ENCODE results near the gene WDR11.

Gene WDR11

GRCh38 chr10:120850911-120851865, at the start of gene WDR11:
Gene WDR11, plus strand, starts transcription at chr10:120851362. Its CDS starts 59 bp downstream, at chr10:120851421.
- TF ChIP-seq ZNF274 (IDR thresholded peaks at IDR 0.05; ENCODE audit: low read depth, low read length): no peak
- H3K4me3 ChIP-seq (ENCODE audit: low read length): peak within 1 kb of the TSS; percentile 95

GRCh38 chr10:120802935-120803334, 48.2 kb upstream of the WDR11 start:
- no peak for TF ChIP-seq ZNF274 (IDR thresholded peaks at IDR 0.05; ENCODE audit: low read depth, low read length)
- no peak overlapping the region for H3K4me3 ChIP-seq (ENCODE audit: low read length)

- no peak overlapping the region for H3K4me3 ChIP-seq (ENCODE audit: low read length)
- TF ChIP-seq ZNF274 (IDR thresholded peaks at IDR 0.05; ENCODE audit: low read depth, low read length): no peak
Observed at GRCh38 chr10:120803972-120804371, 47.2 kb upstream of the WDR11 start.

GRCh38 chr10:120805014-120805812, 45.9 kb upstream of the WDR11 start:
- no peak for TF ChIP-seq ZNF274 (IDR thresholded peaks at IDR 0.05; ENCODE audit: low read depth, low read length)

GRCh38 chr10:120806081-120806480, 45.1 kb upstream of the WDR11 start:
- no peak overlapping the region for H3K4me3 ChIP-seq (ENCODE audit: low read length)
- TF ChIP-seq ZNF274 (IDR thresholded peaks at IDR 0.05; ENCODE audit: low read depth, low read length): no peak

More at GRCh38 chr10:120805014-120805812, 45.9 kb upstream of the WDR11 start:
- H3K4me3 ChIP-seq (ENCODE audit: low read length): no peak overlapping the region

GRCh38 chr10:120810298-120810697, 40.9 kb upstream of the WDR11 start:
- TF ChIP-seq ZNF274 (IDR thresholded peaks at IDR 0.05; ENCODE audit: low read depth, low read length): no peak
- no peak overlapping the region for H3K4me3 ChIP-seq (ENCODE audit: low read length)

- no peak for TF ChIP-seq ZNF274 (IDR thresholded peaks at IDR 0.05; ENCODE audit: low read depth, low read length)
- no peak overlapping the region for H3K4me3 ChIP-seq (ENCODE audit: low read length)
Observed at GRCh38 chr10:120813085-120813484, 38.1 kb upstream of the WDR11 start.

GRCh38 chr10:120818301-120818700, 32.9 kb upstream of the WDR11 start:
- TF ChIP-seq ZNF274 (IDR thresholded peaks at IDR 0.05; ENCODE audit: low read depth, low read length): no peak

GRCh38 chr10:120819366-120819765, 31.8 kb upstream of the WDR11 start:
- TF ChIP-seq ZNF274 (IDR thresholded peaks at IDR 0.05; ENCODE audit: low read depth, low read length): no peak
- H3K4me3 ChIP-seq (ENCODE audit: low read length): no peak overlapping the region

More at GRCh38 chr10:120818301-120818700, 32.9 kb upstream of the WDR11 start:
- no peak overlapping the region for H3K4me3 ChIP-seq (ENCODE audit: low read length)

GRCh38 chr10:120823266-120823665, 27.9 kb upstream of the WDR11 start:
- no peak overlapping the region for H3K4me3 ChIP-seq (ENCODE audit: low read length)
- TF ChIP-seq ZNF274 (IDR thresholded peaks at IDR 0.05; ENCODE audit: low read depth, low read length): no peak

- no peak overlapping the region for H3K4me3 ChIP-seq (ENCODE audit: low read length)
- TF ChIP-seq ZNF274 (IDR thresholded peaks at IDR 0.05; ENCODE audit: low read depth, low read length): no peak
Observed at GRCh38 chr10:120824881-120825309, 26.3 kb upstream of the WDR11 start.

- no peak for TF ChIP-seq ZNF274 (IDR thresholded peaks at IDR 0.05; ENCODE audit: low read depth, low read length)
- H3K4me3 ChIP-seq (ENCODE audit: low read length): no peak overlapping the region
Observed at GRCh38 chr10:120825878-120826769, 25.0 kb upstream of the WDR11 start.

- no peak overlapping the region for H3K4me3 ChIP-seq (ENCODE audit: low read length)
- no peak for TF ChIP-seq ZNF274 (IDR thresholded peaks at IDR 0.05; ENCODE audit: low read depth, low read length)
Observed at GRCh38 chr10:120827251-120827875, 23.8 kb upstream of the WDR11 start.

Measured in GM08714 (cell line).